GM12892 (cell line): ENCODE data around the gene PER1.

ENCODE experiments used
- POLR2A ChIP-seq: IDR thresholded peaks from 2 replicates; pipeline ENCODE4 v1.6.1; 2011; ENCODE audit warnings: low read depth, low read length, control low read depth
- POLR2AphosphoS5 ChIP-seq: IDR thresholded peaks from 2 replicates; pipeline ENCODE4 v1.6.1; 2011; ENCODE audit warnings: low read depth, low read length, control low read depth
- TAF1 ChIP-seq: IDR thresholded peaks from 2 replicates; pipeline ENCODE4 v1.6.1; 2011; ENCODE audit warnings: low read depth, mild to moderate bottlenecking, control low read depth, low read length, borderline replicate concordance

DNA sequence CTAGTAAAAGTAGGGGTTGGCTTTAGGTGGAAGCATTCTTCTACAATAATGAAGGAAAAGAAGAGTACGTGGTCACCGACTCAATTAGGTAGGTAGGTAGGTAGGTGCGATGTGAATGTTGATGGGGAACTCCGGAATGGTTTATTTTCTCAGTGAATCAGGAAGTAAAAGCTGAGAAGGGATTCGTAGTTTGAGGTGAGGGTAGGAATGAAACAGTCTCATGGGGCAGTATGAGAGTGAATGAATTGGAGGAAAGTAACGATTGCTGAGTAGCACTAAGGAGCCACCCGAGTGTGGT, 13.9 kb downstream of the PER1 start:
- TF ChIP-seq POLR2A = no peak
- no peak for TF ChIP-seq TAF1
- no peak for TF ChIP-seq POLR2AphosphoS5
